Osteocyte (in vitro differentiated cells): Measurements from ENCODE around the gene EXD3. TPM values are rescaled to one million over a fixed set of nuclear protein-coding genes. Genes with fewer than 3 reads are reported as not detected.

Experiments
- DNase-seq: peaks from one replicate; pipeline ENCODE4 v3.0.0; 2021; ENCODE audit warnings: mixed read lengths; ENCODE audit not compliant: unreplicated experiment; ENCODE audit errors: extremely low spot score
- H3K27ac Mint-ChIP-seq: one replicate; pipeline ENCODE4 v1.8.0; 2021; ENCODE audit warnings: mild to moderate bottlenecking, mixed read lengths; ENCODE audit not compliant: unreplicated experiment
- H3K27me3 Mint-ChIP-seq: one replicate; pipeline ENCODE4 v1.8.0; 2021; ENCODE audit warnings: mixed read lengths; ENCODE audit not compliant: unreplicated experiment
- H3K36me3 Mint-ChIP-seq: one replicate; pipeline ENCODE4 v1.8.0; 2021; ENCODE audit warnings: mixed read lengths; ENCODE audit not compliant: unreplicated experiment
- H3K4me1 Mint-ChIP-seq: one replicate; pipeline ENCODE4 v1.8.0; 2021; ENCODE audit warnings: mixed read lengths; ENCODE audit not compliant: unreplicated experiment
- H3K4me3 Mint-ChIP-seq: one replicate; pipeline ENCODE4 v1.8.0; 2021; ENCODE audit warnings: mild to moderate bottlenecking, moderate library complexity, mixed read lengths; ENCODE audit not compliant: unreplicated experiment
- H3K9me3 Mint-ChIP-seq: one replicate; pipeline ENCODE4 v1.8.0; 2021; ENCODE audit warnings: mixed read lengths; ENCODE audit not compliant: unreplicated experiment
- total RNA-seq: library from RNA; stranded (reverse); gene quantifications from 2 replicates; pipeline ENCODE4 v1.2.1, GENCODE V29; 2021
- TF ChIP-seq, protein P1 (sequence below): fragments of 200-600 bp; sonication (generic); IDR thresholded peaks from 2 replicates; pipeline ENCODE4 v1.5.0; 2021; ENCODE audit warnings: antibody characterized with exemption, mild to moderate bottlenecking, moderate library complexity

EXD3 gene
- total RNA-seq, 1 donor from 2014 or later = 21.5 TPM

DNA sequence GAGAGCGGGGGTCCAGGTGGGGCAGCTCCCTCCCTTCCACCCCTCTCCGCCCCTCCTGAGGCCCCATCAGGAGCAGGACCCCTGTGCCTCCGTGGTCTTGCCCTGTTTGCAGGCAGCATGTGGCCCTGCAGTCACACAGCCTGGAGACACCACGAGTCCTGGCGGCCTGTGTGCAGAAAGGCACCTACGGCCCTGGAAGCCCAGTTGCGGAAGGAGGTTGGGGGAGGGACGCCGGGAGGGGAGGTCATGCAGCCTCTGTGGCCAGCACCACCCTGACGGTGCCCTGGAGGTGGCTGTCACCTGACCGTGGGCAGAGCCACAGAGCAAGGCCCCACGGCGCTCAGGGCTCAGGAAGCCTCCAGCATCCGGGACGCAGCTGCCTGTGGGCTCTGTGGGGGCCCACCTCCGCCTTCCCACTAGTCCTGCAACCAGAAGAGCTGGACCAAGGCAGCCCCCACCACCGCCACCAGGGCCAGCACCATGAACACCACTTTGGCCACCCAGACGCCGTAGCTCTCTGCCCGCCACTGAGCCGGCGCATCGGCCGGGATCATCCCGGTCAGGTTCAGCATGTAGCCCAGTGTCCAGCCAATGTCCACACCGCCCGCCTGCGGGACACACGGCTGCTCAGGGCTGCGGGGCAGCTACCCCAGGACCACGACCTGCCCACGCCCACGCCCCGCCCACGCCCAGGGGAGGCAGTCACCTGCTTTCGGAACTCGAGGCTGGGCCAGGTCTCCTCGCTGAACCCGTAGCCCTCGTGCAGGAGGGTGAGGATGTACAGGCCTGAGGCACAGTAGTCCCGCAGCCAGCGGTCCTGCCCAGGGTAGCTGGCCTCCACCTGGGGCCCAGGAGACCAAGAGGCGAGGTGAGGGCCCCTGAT is 11.8 kb upstream of the EXD3 start:
- Mint-ChIP-seq H3K9me3 (no peaks in the 10 kb centered on the region), H3K4me3 (no peak overlapping the region), H3K27me3 (no peaks in the 10 kb centered on the region), H3K27ac (no peak overlapping the region), H3K4me1 (peaks cover 2% of the 10 kb centered on the region), H3K36me3 (no peaks in the 10 kb centered on the region)
- TF ChIP-seq, protein P1, sequence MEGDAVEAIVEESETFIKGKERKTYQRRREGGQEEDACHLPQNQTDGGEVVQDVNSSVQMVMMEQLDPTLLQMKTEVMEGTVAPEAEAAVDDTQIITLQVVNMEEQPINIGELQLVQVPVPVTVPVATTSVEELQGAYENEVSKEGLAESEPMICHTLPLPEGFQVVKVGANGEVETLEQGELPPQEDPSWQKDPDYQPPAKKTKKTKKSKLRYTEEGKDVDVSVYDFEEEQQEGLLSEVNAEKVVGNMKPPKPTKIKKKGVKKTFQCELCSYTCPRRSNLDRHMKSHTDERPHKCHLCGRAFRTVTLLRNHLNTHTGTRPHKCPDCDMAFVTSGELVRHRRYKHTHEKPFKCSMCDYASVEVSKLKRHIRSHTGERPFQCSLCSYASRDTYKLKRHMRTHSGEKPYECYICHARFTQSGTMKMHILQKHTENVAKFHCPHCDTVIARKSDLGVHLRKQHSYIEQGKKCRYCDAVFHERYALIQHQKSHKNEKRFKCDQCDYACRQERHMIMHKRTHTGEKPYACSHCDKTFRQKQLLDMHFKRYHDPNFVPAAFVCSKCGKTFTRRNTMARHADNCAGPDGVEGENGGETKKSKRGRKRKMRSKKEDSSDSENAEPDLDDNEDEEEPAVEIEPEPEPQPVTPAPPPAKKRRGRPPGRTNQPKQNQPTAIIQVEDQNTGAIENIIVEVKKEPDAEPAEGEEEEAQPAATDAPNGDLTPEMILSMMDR = no peak
- DNase-seq = no peak

DNA sequence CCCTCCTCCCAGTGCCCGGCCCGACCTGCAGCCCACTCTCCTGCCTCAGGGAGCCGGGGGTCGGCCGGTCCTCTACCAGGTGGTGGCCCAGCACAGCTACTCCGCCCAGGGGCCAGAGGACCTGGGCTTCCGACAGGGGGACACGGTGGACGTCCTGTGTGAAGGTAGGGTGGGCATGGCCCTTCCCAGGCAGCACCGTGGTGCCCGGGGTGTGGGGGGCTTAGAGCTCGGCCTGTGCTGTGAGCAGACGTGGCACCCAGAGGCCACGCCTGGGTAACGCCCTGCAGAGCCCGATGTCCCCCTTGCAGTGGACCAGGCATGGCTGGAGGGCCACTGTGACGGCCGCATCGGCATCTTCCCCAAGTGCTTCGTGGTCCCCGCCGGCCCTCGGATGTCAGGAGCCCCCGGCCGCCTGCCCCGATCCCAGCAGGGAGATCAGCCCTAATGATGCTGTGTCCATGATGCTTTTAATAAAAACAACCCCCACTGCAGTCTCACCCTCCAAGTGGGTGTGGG is 11.0 kb upstream of the EXD3 start:
- Mint-ChIP-seq H3K36me3 (no peaks in the 10 kb centered on the region), H3K9me3 (no peaks in the 10 kb centered on the region), H3K27ac (no peak overlapping the region), H3K4me1 (no peaks in the 10 kb centered on the region), H3K4me3 (no peak overlapping the region), H3K27me3 (no peaks in the 10 kb centered on the region)
- DNase-seq = no peak
- TF ChIP-seq, protein P1 = no peak

DNA sequence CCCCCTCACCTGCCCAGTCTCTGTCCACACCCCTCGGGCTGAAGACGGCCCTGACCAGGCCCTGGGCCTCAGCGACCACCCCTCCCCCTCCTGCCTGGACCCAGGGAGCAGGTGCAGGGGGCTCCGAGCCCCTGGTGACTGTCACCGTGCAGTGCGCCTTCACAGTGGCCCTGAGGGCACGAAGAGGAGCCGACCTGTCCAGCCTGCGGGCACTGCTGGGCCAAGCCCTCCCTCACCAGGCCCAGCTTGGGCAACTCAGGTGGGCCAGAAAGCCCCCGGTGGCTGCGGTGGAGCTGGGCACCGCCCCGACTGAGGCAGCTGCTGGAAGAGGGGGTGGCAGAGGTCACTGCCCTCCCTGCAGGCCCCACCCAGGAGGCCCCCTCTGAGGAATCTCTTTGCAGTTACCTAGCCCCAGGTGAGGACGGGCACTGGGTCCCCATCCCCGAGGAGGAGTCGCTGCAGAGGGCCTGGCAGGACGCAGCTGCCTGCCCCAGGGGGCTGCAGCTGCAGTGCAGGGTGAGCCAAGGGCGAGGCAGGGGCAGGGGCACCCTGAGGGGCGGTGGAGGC is 10.5 kb upstream of the EXD3 start:
- TF ChIP-seq, protein P1 = no peak
- H3K4me3 Mint-ChIP-seq = no peak overlapping the region
- no peaks in the 10 kb centered on the region for H3K9me3 Mint-ChIP-seq
- H3K4me1 Mint-ChIP-seq = no peaks in the 10 kb centered on the region
- no peaks in the 10 kb centered on the region for H3K36me3 Mint-ChIP-seq
- H3K27me3 Mint-ChIP-seq = no peaks in the 10 kb centered on the region
- no peak overlapping the region for H3K27ac Mint-ChIP-seq
- no peak for DNase-seq

DNA sequence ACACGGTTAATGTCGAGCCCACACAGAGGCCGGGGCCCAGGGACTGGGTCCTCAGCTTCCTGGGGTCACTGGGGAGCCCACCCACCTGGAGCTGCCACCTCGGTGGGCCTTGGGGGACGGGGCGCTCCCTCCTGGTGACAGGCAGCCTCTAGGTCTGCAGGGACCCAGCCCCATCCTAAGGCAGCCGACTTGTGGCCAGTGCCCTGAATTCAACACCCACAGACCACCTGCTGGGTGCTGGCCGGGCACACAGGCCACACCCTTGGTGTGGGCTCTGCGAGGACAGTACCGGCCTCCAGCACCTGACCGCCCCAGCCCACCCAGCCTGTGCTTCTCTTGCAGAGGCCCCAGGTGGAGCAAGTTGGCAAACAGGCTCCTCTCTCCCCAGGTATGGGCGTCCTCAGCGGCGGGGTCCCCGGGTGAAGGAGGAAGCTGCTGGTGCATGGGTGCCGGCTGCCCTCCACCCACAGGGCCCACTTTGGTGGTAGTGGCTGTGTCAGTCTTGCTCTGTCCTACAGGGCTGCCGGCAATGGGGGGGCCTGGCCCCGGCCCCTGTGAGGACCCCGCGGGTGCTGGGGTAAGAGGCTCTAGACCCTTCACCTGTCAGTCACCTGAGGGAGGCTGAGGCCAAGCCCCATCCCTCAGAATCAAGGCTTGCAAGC is 9.9 kb upstream of the EXD3 start:
- no peaks in the 10 kb centered on the region for H3K4me1 Mint-ChIP-seq

More for the DNA sequence above, 9.9 kb upstream of the EXD3 start:
- Mint-ChIP-seq H3K27me3 (no peaks in the 10 kb centered on the region), H3K36me3 (no peaks in the 10 kb centered on the region), H3K9me3 (no peaks in the 10 kb centered on the region), H3K27ac (no peak overlapping the region), H3K4me3 (no peak overlapping the region)
- DNase-seq = no peak
- TF ChIP-seq, protein P1 = no peak
